Middle frontal gyrus (tissue), 1 donor: Measurements from ENCODE around the gene PRR14.
A peak's percentile ranks its signal among the peaks of the same experiment; 100 is the strongest.
"Not testable (repeated sequence)": the region's sequence is repeated elsewhere in the genome, so short reads cannot be mapped to it uniquely, and the experiment has no call there.

ENCODE experiments used
- DNase-seq: peaks from one replicate; pipeline ENCODE4 v3.0.0-alpha.2; 2015; ENCODE audit warnings: low spot score; ENCODE audit errors: extremely low spot score

PRR14 gene

GRCh38 chr16:30628628-30629540 is 21.9 kb upstream of the PRR14 start:
- DNase-seq = peak; percentile 67

GRCh38 chr16:30632454-30632853 is 18.3 kb upstream of the PRR14 start:
- not testable (repeated sequence) for DNase-seq

GRCh38 chr16:30633526-30633925 is 17.2 kb upstream of the PRR14 start:
- no peak for DNase-seq

- DNase-seq = no peak
Observed at GRCh38 chr16:30636599-30636998, 14.2 kb upstream of the PRR14 start.

- not testable (repeated sequence) for DNase-seq
Observed at GRCh38 chr16:30637139-30637538, 13.6 kb upstream of the PRR14 start.

GRCh38 chr16:30637944-30638343 is 12.8 kb upstream of the PRR14 start:
- no peak for DNase-seq

GRCh38 chr16:30641378-30641982 is 9.3 kb upstream of the PRR14 start:
- no peak for DNase-seq

GRCh38 chr16:30644334-30644830 is 6.4 kb upstream of the PRR14 start:
- DNase-seq = no peak

GRCh38 chr16:30645727-30646126 is 5.0 kb upstream of the PRR14 start:
- DNase-seq = no peak

GRCh38 chr16:30647274-30647571 is 3.5 kb upstream of the PRR14 start:
- no peak for DNase-seq

GRCh38 chr16:30649725-30650368 is 913 bp upstream of the PRR14 start:
- no peak for DNase-seq

- peak; percentile 4 for DNase-seq
Observed at GRCh38 chr16:30651124-30652004, 604 bp downstream of the PRR14 start.

GRCh38 chr16:30652005-30652296 is 1.2 kb downstream of the PRR14 start:
- DNase-seq = no peak

GRCh38 chr16:30652718-30653117 is 2.0 kb downstream of the PRR14 start:
- no peak for DNase-seq

GRCh38 chr16:30654856-30655255 is 4.1 kb downstream of the PRR14 start:
- DNase-seq = no peak

- DNase-seq = no peak
Observed at GRCh38 chr16:30655815-30656347, 5.1 kb downstream of the PRR14 start.

- no peak for DNase-seq
Observed at GRCh38 chr16:30656388-30656787, 5.6 kb downstream of the PRR14 start.

GRCh38 chr16:30656974-30657865 is 6.5 kb downstream of the PRR14 start:
- DNase-seq = no peak

GRCh38 chr16:30657866-30658730 is 7.3 kb downstream of the PRR14 start, which contains the start of gene FBRS:
Gene FBRS, plus strand, starts transcription at chr16:30658431. Its CDS starts 1,088 bp downstream, at chr16:30659519.
- peak; percentile 100 for DNase-seq
